HG02571 (cell line): ENCODE measurements around the gene ELFN2.

Source experiments
- ATAC-seq: cut with Tn5 transposase; IDR thresholded peaks from one replicate; pipeline ENCODE4 v1.9.1; 2021; ENCODE audit warnings: mild to moderate bottlenecking, moderate library complexity; ENCODE audit not compliant: unreplicated experiment

The ELFN2 gene

DNA sequence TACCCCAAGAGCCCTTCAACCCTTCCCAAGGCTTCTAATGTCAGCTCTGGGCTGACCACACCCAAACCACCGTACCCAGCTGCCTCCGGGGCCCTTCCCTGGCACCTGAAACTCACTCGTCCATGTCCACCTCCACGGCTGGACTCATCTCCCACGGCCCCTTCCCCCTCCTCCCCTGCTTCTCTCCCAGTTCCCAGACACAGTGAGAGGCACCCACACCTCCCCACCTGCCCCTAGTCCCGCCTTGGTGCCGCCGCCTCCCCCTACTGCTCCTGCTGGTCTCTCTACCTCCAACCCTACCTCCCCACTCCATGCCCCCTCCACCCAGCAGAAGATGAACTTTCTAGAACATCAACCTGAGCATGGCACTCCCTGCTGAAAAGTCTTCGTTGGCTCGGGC lies 39.5 kb downstream of the ELFN2 start:
- no peak for ATAC-seq

DNA sequence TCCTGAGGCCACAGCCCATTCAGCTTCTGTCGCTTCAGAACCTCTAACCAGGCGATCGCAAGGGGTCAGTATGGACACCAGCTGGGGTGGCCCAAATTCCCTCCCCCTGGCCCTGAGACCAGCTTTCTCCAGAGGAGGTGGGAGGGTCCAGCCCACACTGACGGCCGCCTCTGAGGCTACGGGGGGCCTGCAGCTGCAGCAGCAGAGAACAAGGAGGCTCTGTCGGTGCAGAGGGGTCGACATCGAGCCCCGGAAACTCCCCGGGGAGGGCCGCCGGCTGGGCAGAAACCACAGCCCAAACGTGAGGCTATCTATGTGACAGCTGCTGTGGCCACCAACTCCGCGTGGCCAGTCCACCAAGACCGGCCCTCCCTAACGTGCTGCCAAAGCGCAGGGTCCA lies 40.8 kb downstream of the ELFN2 start:
- ATAC-seq = no peak

GRCh38 chr22:37384691-37385090 lies 42.6 kb downstream of the ELFN2 start:
- ATAC-seq = no peak

DNA sequence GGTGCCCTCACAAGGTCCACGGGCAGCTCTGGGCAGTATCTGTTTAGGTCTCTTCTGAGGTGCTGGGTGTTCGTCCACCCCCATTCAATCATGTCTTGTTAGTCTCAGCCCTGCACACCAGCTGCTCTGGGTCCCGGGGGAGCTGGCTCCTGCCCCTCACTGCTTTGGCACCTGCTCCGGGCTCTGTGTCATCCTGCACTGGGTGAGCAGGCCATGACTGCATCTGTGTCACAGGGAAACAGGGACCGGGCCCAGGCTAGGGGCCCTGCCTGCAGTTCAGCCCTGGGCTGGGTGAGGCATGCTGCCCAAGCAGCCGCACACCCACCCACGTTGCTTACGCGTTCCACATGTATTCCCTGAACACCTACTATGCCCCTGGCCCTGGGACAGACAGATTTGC lies 43.9 kb downstream of the ELFN2 start:
- ATAC-seq = no peak

- ATAC-seq = no peak
These were observed 45.8 kb downstream of the ELFN2 start for GRCh38 chr22:37381489-37381888.

DNA sequence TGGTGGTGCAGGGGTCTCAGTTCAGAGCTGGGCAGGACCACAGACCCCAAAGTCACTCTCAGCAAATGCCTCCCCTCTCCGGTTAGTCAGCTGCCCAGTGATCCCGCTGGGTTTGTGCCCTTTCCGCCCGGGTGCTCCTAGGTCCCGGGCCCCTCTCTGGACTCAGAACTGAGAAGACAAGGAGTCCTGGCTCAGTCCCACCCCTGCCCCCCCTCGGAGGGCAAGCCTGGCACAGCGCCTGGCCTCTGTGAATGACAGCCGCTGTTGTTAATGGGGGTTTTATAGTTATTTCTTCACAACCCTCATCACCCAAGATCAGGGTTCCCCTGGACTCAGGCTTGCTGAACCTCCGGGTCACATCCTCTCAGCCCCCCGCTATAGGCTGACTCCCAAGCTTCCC lies 47.6 kb downstream of the ELFN2 start:
- no peak for ATAC-seq

GRCh38 chr22:37379085-37379484 lies 48.2 kb downstream of the ELFN2 start:
- no peak for ATAC-seq

DNA sequence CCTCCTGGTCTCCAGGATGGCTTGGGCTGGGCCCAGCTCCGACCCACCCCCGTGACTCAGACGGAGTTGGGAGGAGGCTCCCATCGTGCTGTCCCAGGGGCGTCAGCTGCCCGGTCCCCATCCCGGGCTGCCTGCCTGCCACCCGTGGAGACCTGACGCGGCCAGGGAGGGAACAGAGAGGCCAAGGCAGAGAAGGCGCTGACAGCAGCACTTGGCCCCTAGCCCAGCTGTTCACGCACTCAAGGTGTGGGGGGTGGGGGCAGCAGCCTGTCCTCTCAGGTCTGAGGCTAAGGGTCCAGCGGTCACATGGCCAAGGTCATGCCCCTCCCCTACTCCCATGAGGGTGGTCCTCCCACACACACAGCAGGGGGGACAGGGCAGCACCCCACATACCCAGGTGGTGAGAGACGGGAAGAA lies 48.6 kb downstream of the ELFN2 start:
- no peak for ATAC-seq

DNA sequence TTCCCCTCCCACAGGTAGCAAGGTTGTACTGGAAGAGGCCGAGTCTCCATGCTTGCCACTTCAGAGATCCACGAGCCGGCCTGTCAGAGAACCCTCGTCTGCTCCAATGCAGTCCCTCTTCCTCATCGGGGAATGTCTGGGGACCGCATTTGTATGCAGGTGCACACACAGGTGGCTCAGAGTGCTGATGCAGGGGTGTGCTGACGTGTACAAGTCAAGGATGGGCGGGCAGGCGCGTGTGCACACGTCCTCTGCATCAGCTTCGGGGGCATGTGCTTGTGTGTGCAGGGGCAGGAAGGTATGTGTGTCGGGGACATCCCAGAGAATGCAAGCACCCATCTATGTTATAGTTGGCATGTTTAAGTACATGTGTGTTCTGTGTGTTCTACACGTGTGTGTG lies 49.4 kb downstream of the ELFN2 start:
- ATAC-seq = no peak

- ATAC-seq = no peak
These were observed 50.1 kb downstream of the ELFN2 start for GRCh38 chr22:37377138-37377537.

GRCh38 chr22:37376643-37377042 lies 50.6 kb downstream of the ELFN2 start:
- no peak for ATAC-seq

GRCh38 chr22:37375801-37376200 lies 51.5 kb downstream of the ELFN2 start:
- ATAC-seq = no peak

- no peak for ATAC-seq
These were observed 52.7 kb downstream of the ELFN2 start for GRCh38 chr22:37374571-37374970.

DNA sequence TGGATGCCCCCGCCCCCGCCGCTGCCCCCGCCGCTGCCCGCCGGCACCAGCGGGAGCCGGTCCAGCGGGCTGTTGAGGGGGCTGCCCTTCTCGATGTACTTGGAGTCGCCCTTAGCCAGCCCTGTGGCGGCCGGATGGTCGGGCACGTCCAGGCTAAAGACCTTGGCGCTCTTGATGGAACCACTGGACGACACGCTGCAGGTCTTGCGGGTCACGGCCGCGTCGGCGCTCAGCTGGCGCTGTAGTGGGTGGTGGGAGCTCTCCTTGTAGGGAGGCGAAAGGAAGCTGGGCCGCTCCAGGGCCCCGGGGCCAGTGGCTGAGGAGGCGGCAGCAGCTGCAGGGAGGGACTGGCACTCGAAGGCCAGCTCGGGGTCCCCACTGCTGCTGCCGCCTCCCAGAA lies 53.8 kb downstream of the ELFN2 start:
- no peak for ATAC-seq

DNA sequence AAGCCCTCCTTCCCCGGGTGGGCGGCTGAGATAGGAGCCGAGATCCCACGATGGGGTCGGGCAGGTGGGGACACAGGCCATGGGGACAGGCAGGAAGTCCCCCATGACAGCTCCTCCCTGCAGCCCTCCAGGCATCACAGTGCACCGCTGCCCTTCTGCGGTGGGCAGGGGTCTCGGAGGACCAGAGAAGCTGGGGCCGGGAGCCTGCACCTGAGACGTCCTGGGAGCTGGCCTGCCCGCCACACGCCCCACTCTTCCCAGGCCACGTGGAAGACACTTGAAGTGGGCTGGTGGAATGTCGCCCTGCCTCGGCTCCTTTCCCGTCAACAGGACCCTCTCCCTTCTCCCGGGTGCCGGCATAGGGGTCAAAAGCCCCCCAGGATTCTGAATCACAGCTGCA lies 55.4 kb downstream of the ELFN2 start:
- ATAC-seq = no peak

GRCh38 chr22:37371491-37371890 lies 55.8 kb downstream of the ELFN2 start:
- ATAC-seq = no peak

- ATAC-seq = no peak
These were observed 56.8 kb downstream of the ELFN2 start for GRCh38 chr22:37370306-37370979.

- no peak for ATAC-seq
These were observed 57.8 kb downstream of the ELFN2 start for GRCh38 chr22:37369483-37369882.

GRCh38 chr22:37368058-37368457 lies 59.2 kb downstream of the ELFN2 start:
- no peak for ATAC-seq

- ATAC-seq = no peak
These were observed 60.7 kb downstream of the ELFN2 start for GRCh38 chr22:37366601-37367000.

- ATAC-seq = no peak
These were observed 61.3 kb downstream of the ELFN2 start for GRCh38 chr22:37365950-37366349.

DNA sequence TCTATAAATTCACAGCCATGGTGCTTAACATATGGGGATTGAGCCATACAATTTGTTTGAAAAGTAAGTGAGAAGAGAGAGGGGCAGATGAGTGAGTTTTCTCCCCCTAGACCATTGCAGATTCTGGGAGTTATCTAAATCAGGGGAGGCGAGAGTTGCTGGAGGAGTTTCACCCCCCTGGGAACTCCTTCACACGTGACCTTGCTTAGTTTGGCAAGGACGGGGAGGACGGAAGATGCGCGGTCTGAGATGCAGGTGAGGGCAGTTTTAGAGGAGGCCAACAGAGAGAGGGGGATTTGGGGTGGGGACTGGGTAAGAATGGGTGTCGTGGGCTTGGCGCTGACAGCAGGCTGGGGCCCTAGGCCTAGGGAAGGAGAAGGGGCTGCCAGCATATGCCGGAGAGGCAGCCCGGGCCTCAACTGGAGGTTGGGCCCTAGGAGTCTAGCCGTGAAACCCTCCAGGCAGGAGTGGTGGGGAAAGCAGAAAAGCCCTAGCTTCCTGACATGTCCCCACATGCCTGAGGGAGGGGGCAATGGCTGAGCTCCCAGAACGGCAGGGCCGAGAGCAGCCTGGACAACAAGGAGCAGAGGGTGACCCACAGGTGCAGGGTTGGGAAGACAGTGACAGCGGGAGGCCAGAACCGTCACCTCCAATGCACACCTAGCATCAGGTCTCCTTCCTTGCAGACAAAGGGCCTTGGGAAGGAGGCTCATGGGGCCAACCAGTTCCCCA lies 63.9 kb downstream of the ELFN2 start:
- ATAC-seq = no peak

DNA sequence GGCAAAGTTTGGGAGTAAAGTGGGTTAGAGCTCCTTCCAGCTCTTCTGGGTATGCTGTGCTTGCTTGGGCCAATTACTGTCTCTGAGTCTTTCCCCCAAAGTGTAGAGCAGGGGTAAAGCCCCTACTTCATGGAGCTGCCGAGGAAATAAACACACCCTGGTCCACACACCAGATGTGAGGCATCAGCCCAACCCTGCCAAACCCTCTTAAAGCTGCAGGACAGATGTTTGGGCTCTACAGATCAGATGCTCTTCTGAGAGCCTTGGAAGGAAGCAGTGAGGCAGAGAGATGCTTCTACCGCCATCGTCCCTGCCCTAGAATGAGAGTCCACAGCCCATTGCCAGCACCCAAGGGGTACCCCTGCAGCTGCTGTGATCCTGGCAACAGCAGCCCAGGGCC lies 64.7 kb downstream of the ELFN2 start:
- no peak for ATAC-seq
